OCI-LY1 (cell line): Measurements from ENCODE around the gene ITPK1.

Experiments used
- CTCF ChIP-seq: fragments of 200-600 bp; sonication (generic), shearing (Covaris generic); IDR thresholded peaks from 2 replicates; pipeline ENCODE4 v1.5.1; 2017; ENCODE audit warnings: mild to moderate bottlenecking, antibody characterized with exemption, low read length, moderate library complexity, mixed read lengths
- EZH2 ChIP-seq: fragments of 200-600 bp; sonication (generic), shearing (Covaris generic); IDR thresholded peaks from 2 replicates; pipeline ENCODE4 v1.8.0; 2017; ENCODE audit warnings: borderline replicate concordance, mixed run types, mild to moderate bottlenecking, antibody characterized with exemption, low read length, moderate library complexity, mixed read lengths

DNA sequence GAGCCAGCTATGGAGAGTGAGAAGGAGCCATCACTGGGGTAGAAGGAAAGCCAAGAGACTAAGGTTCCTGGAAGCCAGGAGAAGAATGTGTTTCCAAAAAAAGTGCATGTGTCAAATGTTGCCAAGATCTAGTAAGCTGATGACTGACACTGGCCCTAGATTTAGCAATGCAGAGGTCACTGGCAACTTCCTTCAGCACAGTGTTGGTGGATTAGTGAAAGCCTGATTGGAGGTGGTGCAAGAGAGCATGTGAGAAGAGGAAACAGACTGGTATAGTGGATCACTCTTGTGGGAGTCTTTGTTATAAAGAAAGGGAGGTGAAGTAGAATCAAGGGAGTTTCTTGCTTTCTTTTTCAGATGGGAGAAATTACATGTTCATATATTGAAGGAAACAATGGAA lies 226.8 kb downstream of the ITPK1 start:
- TF ChIP-seq EZH2 (no peak), CTCF (no peak)
